HepG2 (cell line): ENCODE data around the gene HNRNPR. TPM values are rescaled to one million over a fixed set of nuclear protein-coding genes. Genes with fewer than 3 reads are reported as not detected.

Experiments used
- HMGXB3 ChIP-seq: sonication (generic); formaldehyde crosslinking; IDR thresholded peaks from 2 replicates; pipeline ENCODE4 v1.4.0; 2020; ENCODE audit warnings: missing genetic modification reagents, borderline replicate concordance
- MAFG ChIP-seq: sonication (generic); formaldehyde crosslinking; IDR thresholded peaks from 2 replicates; pipeline ENCODE4 v1.5.1; 2020; ENCODE audit warnings: mild to moderate bottlenecking, missing genetic modification reagents
- NFATC3 ChIP-seq: sonication (generic); formaldehyde crosslinking; IDR thresholded peaks from 2 replicates; pipeline ENCODE4 v1.5.1; 2020; ENCODE audit warnings: mild to moderate bottlenecking, missing genetic modification reagents
- RBFOX2 ChIP-seq: fragments of 200-400 bp; formaldehyde crosslinking; IDR thresholded peaks from 2 replicates; pipeline ENCODE4 v1.6.1; 2017; ENCODE audit warnings: low read depth, mild to moderate bottlenecking, low read length
- THRA ChIP-seq: sonication (generic); formaldehyde crosslinking; IDR thresholded peaks from 2 replicates; pipeline ENCODE4 v1.4.0; 2020; ENCODE audit warnings: missing genetic modification reagents, borderline replicate concordance
- XRCC5 ChIP-seq: fragments of 200-400 bp; formaldehyde crosslinking; optimal IDR thresholded peaks from 2 replicates; pipeline ENCODE3; 2017; ENCODE audit warnings: mild to moderate bottlenecking, low read length
- ZBTB14 ChIP-seq: sonication (generic); formaldehyde crosslinking; IDR thresholded peaks from 2 replicates; pipeline ENCODE4 v1.4.0; 2020; ENCODE audit warnings: missing genetic modification reagents
- ZNF121 ChIP-seq: sonication (generic); formaldehyde crosslinking; IDR thresholded peaks from 2 replicates; pipeline ENCODE4 v1.5.0; 2020; ENCODE audit warnings: mild to moderate bottlenecking, missing genetic modification reagents
- ZNF230 ChIP-seq: sonication (generic); formaldehyde crosslinking; IDR thresholded peaks from 2 replicates; pipeline ENCODE4 v1.4.0; 2020; ENCODE audit warnings: mild to moderate bottlenecking, missing genetic modification reagents
- ZNF260 ChIP-seq: sonication (generic); formaldehyde crosslinking; IDR thresholded peaks from 2 replicates; pipeline ENCODE4 v1.4.0; 2020; ENCODE audit warnings: missing genetic modification reagents, low read depth, mild to moderate bottlenecking, borderline replicate concordance
- ZNF264 ChIP-seq: sonication (generic); formaldehyde crosslinking; IDR thresholded peaks from 2 replicates; pipeline ENCODE4 v1.4.0; 2020; ENCODE audit warnings: missing genetic modification reagents
- ZNF382 ChIP-seq: sonication (generic); formaldehyde crosslinking; IDR thresholded peaks from 2 replicates; pipeline ENCODE4 v1.5.0; 2020; ENCODE audit warnings: missing genetic modification reagents, mild to moderate bottlenecking, borderline replicate concordance
- ZNF432 ChIP-seq: sonication (generic); formaldehyde crosslinking; IDR thresholded peaks from 2 replicates; pipeline ENCODE4 v1.5.0; 2020; ENCODE audit warnings: missing genetic modification reagents, mild to moderate bottlenecking, borderline replicate concordance
- ZNF512B ChIP-seq: sonication (generic); formaldehyde crosslinking; IDR thresholded peaks from 2 replicates; pipeline ENCODE4 v1.5.1; 2020; ENCODE audit warnings: missing genetic modification reagents, mild to moderate bottlenecking, borderline replicate concordance
- ZNF530 ChIP-seq: sonication (generic); formaldehyde crosslinking; IDR thresholded peaks from 2 replicates; pipeline ENCODE4 v1.5.0; 2020; ENCODE audit warnings: low read depth, mild to moderate bottlenecking, missing genetic modification reagents
- ZNF773 ChIP-seq: sonication (generic); formaldehyde crosslinking; IDR thresholded peaks from 2 replicates; pipeline ENCODE4 v1.4.0; 2020; ENCODE audit warnings: missing genetic modification reagents, borderline replicate concordance
- ZNF879 ChIP-seq: sonication (generic); formaldehyde crosslinking; IDR thresholded peaks from 2 replicates; pipeline ENCODE4 v1.8.1; 2023; ENCODE audit warnings: missing genetic modification reagents
- ZSCAN12 ChIP-seq: sonication (generic); formaldehyde crosslinking; IDR thresholded peaks from 2 replicates; pipeline ENCODE4 v1.9.0; 2021; ENCODE audit warnings: mild to moderate bottlenecking, missing genetic modification reagents
- polyA plus RNA-seq, 8 experiments: library from polyadenylated mRNA; depleted of rRNA in 3 of 8; stranded (reverse) in 7 of 8; unstranded in 1 of 8; fragments of >200 nt; fragmentation: Illumina TruSeq in 4 of 8; extraction: Trizol in 4 of 8; gene quantifications; 2 replicates each; pipeline versions ENCODE4 v1.2.1 to v1.2.3, GENCODE V29; 2011 to 2016; ENCODE audit warnings: low read depth in 4 of 8, missing spikeins in 1 of 8, mixed read lengths in 1 of 8; ENCODE audit not compliant: insufficient read depth in 1 of 8
- total RNA-seq, 5 experiments: library from RNA; depleted of rRNA; stranded (reverse); fragments of >200 nt; fragmentation: Illumina TruSeq; extraction: Trizol; gene quantifications; 2 replicates each; pipeline ENCODE4 v1.2.3, GENCODE V29; 2016; ENCODE audit warnings: low read depth in 1 of 5

HNRNPR gene
- total and polyA plus RNA-seq, 2 of the 13 experiments (the other 11 are each of a cell fraction or from before 2014, with no cell fraction given): 133 to 216 TPM

- TF ChIP-seq HMGXB3 (CRISPR knock-in tag) (0 out of 2 replicates have a peak, but pooled peaks have one; percentile 10), ZNF512B (CRISPR knock-in tag) (no peak), MAFG (CRISPR knock-in tag) (no peak), THRA (CRISPR knock-in tag) (peak; percentile 49; the same call in 1 of the 2 replicates), ZNF230 (CRISPR knock-in tag) (peak; percentile 74; the same call in 1 of the 2 replicates), ZNF382 (CRISPR knock-in tag) (no peak), ZNF530 (CRISPR knock-in tag) (no peak), ZNF264 (CRISPR knock-in tag) (0 out of 2 replicates have a peak, but pooled peaks have one; percentile 22), ZNF260 (CRISPR knock-in tag) (no peak), RBFOX2 (peak; percentile 92), ZSCAN12 (CRISPR knock-in tag) (no peak), ZNF879 (no peak), ZNF121 (CRISPR knock-in tag) (no peak), ZNF773 (no peak), ZNF432 (CRISPR knock-in tag) (no peak), ZBTB14 (no peak), NFATC3 (CRISPR knock-in tag) (0 out of 2 replicates have a peak, but pooled peaks have one; percentile 54), XRCC5 (peak; percentile 47)
Observed at GRCh38 chr1:23368562-23369334, 24.7 kb upstream of the HNRNPR start (continued).
